ENCODE results near the gene COL6A2. TPM values are rescaled to one million over a fixed set of nuclear protein-coding genes. Genes with fewer than 3 reads are reported as not detected.

Gene COL6A2
- total RNA-seq, 4 donors from 2014 or later = 942 to 1,525 (median 1,202) TPM

- H3K27ac ChIP-seq (replicated peaks in 1 of 4) = peak overlapping the region in 2 of 4 donors; percentile 23 to 53
- peaks cover 0 to 33% (median 18%) of the 10 kb centered on the region in 4 donors for H3K4me1 ChIP-seq
- WGBS = 95% methylated on average over 14 of the region's 49 CpGs
- H3K36me3 ChIP-seq = peaks cover 78 to 97% (median 92%) of the 10 kb centered on the region in 4 donors
- no peaks in the 10 kb centered on the region for H3K9me3 ChIP-seq
- intact Hi-C loops (cut with DNase I) = no loop called here
- no peak for DNase-seq (ENCODE audit: extremely low spot score)
- no peak overlapping the region for H3K4me3 ChIP-seq
- TF ChIP-seq POLR2AphosphoS5 (IDR thresholded peaks at IDR 0.05) (peak in 1 of 2 donors; percentile 21), CTCF (IDR thresholded peaks at IDR 0.05) (no peak), POLR2A (IDR thresholded peaks at IDR 0.05; ENCODE audit: low read depth) (no peak), EP300 (IDR thresholded peaks at IDR 0.05) (no peak)
- no peaks in the 10 kb centered on the region for H3K27me3 ChIP-seq
These were observed 27.3 kb downstream of the COL6A2 start for GRCh38 chr21:46124926-46125845.

- Histone ChIP-seq H3K27me3 (no peaks in the 10 kb centered on the region), H3K4me3 (no peak overlapping the region), H3K27ac (replicated peaks in 1 of 4) (peak overlapping the region in 1 of 4 donors; percentile 20), H3K36me3 (peaks cover 72 to 91% (median 85%) of the 10 kb centered on the region in 4 donors), H3K9me3 (no peaks in the 10 kb centered on the region), H3K4me1 (peaks cover 0 to 33% (median 18%) of the 10 kb centered on the region in 4 donors)
- WGBS = 92% methylated on average over 35 of the region's 47 CpGs
- intact Hi-C loops (cut with DNase I) = no loop called here
- no peak for DNase-seq (ENCODE audit: extremely low spot score)
- no peak for TF ChIP-seq POLR2A (IDR thresholded peaks at IDR 0.05; ENCODE audit: low read depth)
- no peak for TF ChIP-seq CTCF (IDR thresholded peaks at IDR 0.05)
- TF ChIP-seq POLR2AphosphoS5 (IDR thresholded peaks at IDR 0.05) = peak in 1 of 2 donors; percentile 48
- TF ChIP-seq EP300 (IDR thresholded peaks at IDR 0.05) = no peak
These were observed 28.0 kb downstream of the COL6A2 start for GRCh38 chr21:46125846-46126301.

GRCh38 chr21:46126309-46127238, 28.7 kb downstream of the COL6A2 start:
- H3K36me3 ChIP-seq = peaks cover 65 to 84% (median 78%) of the 10 kb centered on the region in 4 donors
- H3K4me1 ChIP-seq = peaks cover 0 to 33% (median 21%) of the 10 kb centered on the region in 4 donors
- intact Hi-C loops (cut with DNase I) = no loop called here
- H3K27ac ChIP-seq (replicated peaks in 1 of 4) = peak overlapping the region in 2 of 4 donors; percentile 20 to 63
- H3K9me3 ChIP-seq = no peaks in the 10 kb centered on the region
- no peak for DNase-seq (ENCODE audit: extremely low spot score)
- H3K4me3 ChIP-seq = no peak overlapping the region
- TF ChIP-seq CTCF (IDR thresholded peaks at IDR 0.05) (no peak), POLR2AphosphoS5 (IDR thresholded peaks at IDR 0.05) (no peak), EP300 (IDR thresholded peaks at IDR 0.05) (no peak), POLR2A (IDR thresholded peaks at IDR 0.05; ENCODE audit: low read depth) (no peak)
- WGBS = 73% methylated on average over 11 of the region's 32 CpGs
- no peaks in the 10 kb centered on the region for H3K27me3 ChIP-seq

DNA sequence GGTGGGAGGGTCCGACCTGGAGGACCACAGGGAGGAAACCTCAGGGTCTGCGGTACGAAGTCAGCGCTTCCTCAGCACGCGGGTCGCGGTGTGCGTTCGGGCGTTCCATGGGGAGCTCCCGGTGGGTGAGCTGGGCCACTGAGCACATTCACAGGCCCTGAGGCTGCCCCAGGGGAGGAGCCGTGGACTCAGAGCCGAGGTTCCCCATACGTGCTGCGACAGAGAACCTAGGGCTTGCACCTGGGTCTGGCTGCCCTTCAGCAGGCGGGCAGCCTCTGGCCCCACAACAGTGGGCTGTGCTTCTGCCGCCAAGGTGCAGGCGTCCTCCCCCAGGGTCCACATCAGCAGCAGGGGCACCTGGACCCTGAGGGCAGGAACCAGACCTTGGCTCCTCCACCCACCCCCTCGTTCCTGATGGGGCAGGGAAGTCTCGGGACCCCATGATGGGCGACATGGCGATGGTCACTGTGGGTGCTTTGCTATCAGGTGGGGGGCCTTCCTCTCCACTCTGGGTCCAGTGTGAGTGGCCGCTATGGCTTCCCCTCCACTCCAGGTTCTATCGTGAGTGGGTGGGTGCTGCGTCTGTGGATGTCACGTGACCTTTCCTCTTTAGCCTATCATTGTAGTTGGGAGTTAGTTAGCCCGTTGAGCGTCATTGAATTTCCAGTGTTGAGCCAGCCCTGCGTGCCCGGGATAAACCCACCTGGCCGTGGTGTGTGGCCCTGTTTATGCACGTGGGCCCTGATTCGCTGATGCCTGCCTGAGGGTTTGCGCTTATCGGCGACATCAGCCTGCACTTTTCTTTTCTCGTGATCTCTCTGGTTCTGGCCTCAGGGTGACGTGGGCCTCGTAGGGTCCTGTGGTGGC, 29.6 kb downstream of the COL6A2 start:
- H3K9me3 ChIP-seq = no peaks in the 10 kb centered on the region
- no peak for TF ChIP-seq CTCF (IDR thresholded peaks at IDR 0.05)
- TF ChIP-seq POLR2A (IDR thresholded peaks at IDR 0.05; ENCODE audit: low read depth) = no peak
- no peak for TF ChIP-seq EP300 (IDR thresholded peaks at IDR 0.05)
- no peak for TF ChIP-seq POLR2AphosphoS5 (IDR thresholded peaks at IDR 0.05)
- peak overlapping the region; percentile 31 to 63 (median 48) for H3K27ac ChIP-seq (replicated peaks in 1 of 4)
- intact Hi-C loops (cut with DNase I) = no loop called here
- no peaks in the 10 kb centered on the region for H3K27me3 ChIP-seq
- DNase-seq (ENCODE audit: extremely low spot score) = no peak
- WGBS = 80% methylated on average over 40 of the region's 40 CpGs
- H3K36me3 ChIP-seq = peaks cover 56 to 82% (median 74%) of the 10 kb centered on the region in 4 donors
- peaks cover 0 to 33% (median 21%) of the 10 kb centered on the region in 4 donors for H3K4me1 ChIP-seq
- H3K4me3 ChIP-seq = no peak overlapping the region

Measured in esophagus muscularis mucosa (tissue), 4 donors.